GM12878 (cell line): ENCODE data around the gene TMPRSS12. TPM values are rescaled to one million over a fixed set of nuclear protein-coding genes. Genes with fewer than 3 reads are reported as not detected.

Source experiments
- ATAC-seq: fragments of 200-7000 bp; cut with Tn5 transposase; 3 replicates; pipeline ENCODE4 v1.9.1; 2020; ENCODE audit warnings: mild to moderate bottlenecking, moderate library complexity
- BruUV-seq: library from RNA; stranded (reverse); fragments of 400-500 nt; replicated peaks from 2 replicates; lab custom pipeline; 2021; lab: Mats Ljungman, UMichigan
- CTCF ChIA-PET: fragments of 300-600 bp; sonication (Branson Sonifier 250); formaldehyde crosslinking; extraction: SDS; loops from one replicate; lab custom pipeline; 2021; ENCODE audit warnings: inconsistent platforms; lab: Yijun Ruan, JAX
- POLR2A ChIA-PET: fragments of 350-600 bp; formaldehyde crosslinking; extraction: SDS; loops from one replicate; lab custom pipeline; 2021; ENCODE audit warnings: inconsistent platforms; lab: Charles Lee
- RAD21 ChIA-PET: fragments of 300-600 bp; sonication (Branson Sonifier 250); formaldehyde crosslinking; loops from one replicate; lab custom pipeline; 2023; ENCODE audit warnings: antibody characterized with exemption; ENCODE audit not compliant: unreplicated experiment; lab: Charles Lee
- SMC1A ChIA-PET: fragments of 300-600 bp; sonication (Branson Sonifier 250); formaldehyde crosslinking; loops from one replicate; lab custom pipeline; 2023; ENCODE audit not compliant: unreplicated experiment, uncharacterized antibody; lab: Charles Lee
- DNase-seq: peaks from one replicate; pipeline ENCODE4 v3.0.0-alpha.2; 2011; ENCODE audit warnings: low read depth, low spot score
- FAIRE-seq: peaks from 3 replicates; lab custom pipeline; 2011; peaks lifted over from hg19 to GRCh38; lab: Jason Lieb, UNC
- H2AFZ ChIP-seq: 2 replicates; pipeline ENCODE4 v1.6.0; 2011; ENCODE audit warnings: low read depth, low read length, control low read depth; ENCODE audit not compliant: control insufficient read depth
- H3K27ac ChIP-seq: 2 replicates; pipeline ENCODE4 v1.5.1; 2011; ENCODE audit warnings: control low read depth; ENCODE audit not compliant: control insufficient read depth, insufficient read depth
- H3K27me3 ChIP-seq, 2 experiments: replicated peaks in 1 of 2; 2 replicates each; pipeline versions ENCODE4 v1.6.0 to v1.6.1; 2011; ENCODE audit warnings: low read length in 1 of 2; ENCODE audit not compliant: control insufficient read depth in 2 of 2, insufficient read depth in 2 of 2
- H3K36me3 ChIP-seq, 2 experiments: 2 replicates each; pipeline ENCODE4 v1.5.1; 2011; ENCODE audit warnings: low read length in 1 of 2; ENCODE audit not compliant: control insufficient read depth in 2 of 2, insufficient read depth in 2 of 2
- H3K4me1 ChIP-seq: 2 replicates; pipeline ENCODE4 v1.6.1; 2011; ENCODE audit warnings: mild to moderate bottlenecking, low read length, moderate library complexity, mixed read lengths; ENCODE audit not compliant: control insufficient read depth, insufficient read depth
- H3K4me2 ChIP-seq: 2 replicates; pipeline ENCODE4 v1.6.0; 2011; ENCODE audit warnings: control low read depth; ENCODE audit not compliant: control insufficient read depth, insufficient read depth
- H3K4me3 ChIP-seq: fragments of 200-600 bp; sonication (generic); 2 replicates; pipeline ENCODE4 v1.5.1; 2016
- H3K79me2 ChIP-seq: 2 replicates; pipeline ENCODE4 v1.6.0; 2011; ENCODE audit warnings: low read length; ENCODE audit not compliant: control insufficient read depth, insufficient read depth
- H3K9ac ChIP-seq: 2 replicates; pipeline ENCODE4 v1.8.0; 2011; ENCODE audit warnings: low read length, control low read depth, mixed read lengths; ENCODE audit not compliant: control insufficient read depth, insufficient read depth
- H3K9me3 ChIP-seq: replicated peaks from 3 replicates; pipeline ENCODE4 v1.5.1; 2011; ENCODE audit warnings: mild to moderate bottlenecking, low read length; ENCODE audit not compliant: control insufficient read depth, insufficient read depth
- H4K20me1 ChIP-seq: 2 replicates; pipeline ENCODE4 v1.6.0; 2011; ENCODE audit not compliant: control insufficient read depth, insufficient read depth
- ASH2L ChIP-seq: fragments of 300-600, 200-600 bp; sonication (generic); IDR thresholded peaks from 2 replicates; pipeline ENCODE4 v1.6.1; 2017; ENCODE audit warnings: low read depth, mild to moderate bottlenecking, borderline replicate concordance
- BCL11A ChIP-seq: IDR thresholded peaks from 2 replicates; pipeline ENCODE4 v1.6.1; 2011; ENCODE audit warnings: low read depth, low read length
- HDGF ChIP-seq: fragments of 450-650 bp; IDR thresholded peaks from 2 replicates; pipeline ENCODE4 v1.6.1; 2016; ENCODE audit warnings: antibody characterized with exemption
- IRF3 ChIP-seq: fragments of 450-650 bp; IDR thresholded peaks from 2 replicates; pipeline ENCODE4 v1.6.1; 2014; ENCODE audit warnings: mild to moderate bottlenecking
- POLR2A ChIP-seq: IDR thresholded peaks from 2 replicates; pipeline ENCODE4 v1.6.1; 2011; ENCODE audit warnings: low read depth, mild to moderate bottlenecking, low read length
- POLR2AphosphoS2 ChIP-seq: IDR thresholded peaks from 2 replicates; pipeline ENCODE4 v1.6.1; 2011; ENCODE audit warnings: low read depth, mild to moderate bottlenecking, low read length, improper control_type of control experiment, moderate library complexity
- REST ChIP-seq: IDR thresholded peaks from 2 replicates; pipeline ENCODE4 v1.6.1; 2012; ENCODE audit warnings: mild to moderate bottlenecking, low read depth, low read length
- SP1 ChIP-seq: IDR thresholded peaks from one replicate; pipeline ENCODE4 v1.6.1; 2011; ENCODE audit warnings: low read depth, low read length
- SUZ12 ChIP-seq: fragments of 200-600 bp; sonication (generic); IDR thresholded peaks from one replicate; pipeline ENCODE4 v1.6.1; 2018; ENCODE audit warnings: antibody characterized with exemption, mild to moderate bottlenecking; ENCODE audit not compliant: unreplicated experiment
- WGBS: methylation state at CpG from one replicate; pipeline ENCODE4 v1.1.6; 2016; ENCODE audit warnings: low lambda C conversion rate; ENCODE audit not compliant: insufficient replicate concordance, insufficient coverage; ENCODE audit errors: missing lambda C conversion rate; 5-methylcytosine and 5-hydroxymethylcytosine counted together
- in situ Hi-C: fragments of 300-500 bp; cut with MboI; formaldehyde crosslinking; loops from 9 replicates; pipeline ENCODE4 v1.14.3; 2018; ENCODE audit warnings: mixed read lengths
- intact Hi-C: fragments of 100-400 bp; cut with micrococcal nuclease; formaldehyde crosslinking; loops from one replicate; pipeline ENCODE4 v1.14.2; 2022; ENCODE audit not compliant: unreplicated experiment
- polyA plus RNA-seq, 11 experiments: library from polyadenylated mRNA; depleted of rRNA in 4 of 11; unstranded in 6 of 11; stranded (reverse) in 5 of 11; fragments of >200 nt; fragmentation: Nextera tagmentation in 4 of 11; fragmentation: Illumina TruSeq in 1 of 11; extraction: Ambion mirVana in 4 of 11; extraction: Trizol in 1 of 11; gene quantifications; 1 replicate in 1 of 11; 2 replicates in 10 of 11; pipeline versions ENCODE4 v1.2.1 to v1.2.3, GENCODE V29; 2011 to 2016; ENCODE audit warnings: inconsistent platforms in 2 of 11, missing spikeins in 2 of 11, low read depth in 1 of 11
- total RNA-seq, 4 experiments: library from RNA; depleted of rRNA in 3 of 4; stranded (reverse); fragments of >200 nt in 3 of 4; fragmentation: Illumina TruSeq in 1 of 4; extraction: Trizol in 1 of 4; gene quantifications; 2 replicates each; pipeline versions ENCODE4 v1.2.1 to v1.2.3, GENCODE V29; 2013 to 2021

The TMPRSS12 gene
- total and polyA plus RNA-seq, 10 of the 15 experiments (the other 5 are each of a cell fraction or from before 2014, with no cell fraction given): not detected

GRCh38 chr12:50934981-50935807 lies 92.5 kb downstream of the TMPRSS12 start:
- Histone ChIP-seq H4K20me1 (no peaks in the 10 kb centered on the region), H3K79me2 (no peaks in the 10 kb centered on the region), H3K4me3 (no peak overlapping the region), H3K4me1 (no peaks in the 10 kb centered on the region), H3K9me3 (peaks cover 10% of the 10 kb centered on the region), H2AFZ (no peak overlapping the region), H3K27me3 (no peaks in the 10 kb centered on the region), H3K4me2 (no peak overlapping the region), H3K27ac (no peak overlapping the region), H3K9ac (no peak overlapping the region), H3K36me3 (no peaks in the 10 kb centered on the region)
- RAD21 ChIA-PET: no interaction called here
- no peak for TF ChIP-seq REST
- no peak for TF ChIP-seq POLR2A
- TF ChIP-seq IRF3: no peak
- TF ChIP-seq SUZ12: no peak
- no peak for TF ChIP-seq SP1
- TF ChIP-seq POLR2AphosphoS2: no peak
- TF ChIP-seq ASH2L: no peak
- TF ChIP-seq BCL11A: no peak
- TF ChIP-seq HDGF: no peak
- POLR2A ChIA-PET: no interaction called here
- intact Hi-C loops: no loop called here
- ATAC-seq: no peak
- BruUV-seq: no TSS peak
- FAIRE-seq: no peak
- no peak for DNase-seq
- SMC1A ChIA-PET: interaction anchor here (1.1 kb wide), 1 partner anchor 10 kb away, joined by 3 read pairs; a partner anchor contains a TSS
- 66% methylated on average over 6 of the region's 6 CpGs for WGBS
- CTCF ChIA-PET: no interaction called here
- in situ Hi-C loops: no loop called here
